ENCODE measurements around the gene CNST. TPM values are rescaled to one million over a fixed set of nuclear protein-coding genes. Genes with fewer than 3 reads are reported as not detected.

Gene CNST
- total RNA-seq, 4 donors from 2014 or later, result 21.2 to 31.2 (median 28.4) TPM

- no peak for DNase-seq (ENCODE audit: low spot score in 2 of 2)
- H3K4me3 ChIP-seq (ENCODE audit: low read depth, poor library complexity, severe bottlenecking), result no peak overlapping the region
- intact Hi-C loops (cut with DNase I; ENCODE audit: low total_unique reads), result no loop called here
- TF ChIP-seq POLR2A (IDR thresholded peaks at IDR 0.05) (no peak), CTCF (IDR thresholded peaks at IDR 0.05) (no peak)
- WGBS, 2 donors, result 65 to 73% methylated on average over 18 of the region's 18 CpGs
These were observed 112.8 kb downstream of the CNST start for GRCh38 chr1:246678816-246679793.

GRCh38 chr1:246679794-246680177 lies 113.5 kb downstream of the CNST start:
- no peak overlapping the region for H3K4me3 ChIP-seq (ENCODE audit: low read depth, poor library complexity, severe bottlenecking)
- no peak for DNase-seq (ENCODE audit: low spot score in 2 of 2)
- 50 to 75% methylated on average over 1 of the region's 1 CpG for WGBS, 2 donors
- intact Hi-C loops (cut with DNase I; ENCODE audit: low total_unique reads), result no loop called here
- TF ChIP-seq CTCF (IDR thresholded peaks at IDR 0.05) (no peak), POLR2A (IDR thresholded peaks at IDR 0.05) (no peak)

GRCh38 chr1:246680190-246680589 lies 113.9 kb downstream of the CNST start:
- no peak for DNase-seq (ENCODE audit: low spot score in 2 of 2)
- intact Hi-C loops (cut with DNase I; ENCODE audit: low total_unique reads), result no loop called here
- no peak overlapping the region for H3K4me3 ChIP-seq (ENCODE audit: low read depth, poor library complexity, severe bottlenecking)
- WGBS, 2 donors, result 77 to 81% methylated on average over 8 of the region's 8 CpGs
- TF ChIP-seq CTCF (IDR thresholded peaks at IDR 0.05), result no peak
- TF ChIP-seq POLR2A (IDR thresholded peaks at IDR 0.05), result no peak

GRCh38 chr1:246680696-246681130 lies 114.5 kb downstream of the CNST start:
- WGBS, 2 donors, result 83 to 87% methylated on average over 10 of the region's 10 CpGs
- no peak overlapping the region for H3K4me3 ChIP-seq (ENCODE audit: low read depth, poor library complexity, severe bottlenecking)
- no peak for TF ChIP-seq CTCF (IDR thresholded peaks at IDR 0.05)
- no peak for TF ChIP-seq POLR2A (IDR thresholded peaks at IDR 0.05)
- intact Hi-C loops (cut with DNase I; ENCODE audit: low total_unique reads), result no loop called here
- no peak for DNase-seq (ENCODE audit: low spot score in 2 of 2)

- WGBS, 2 donors, result 62 to 66% methylated on average over 15 of the region's 15 CpGs
- TF ChIP-seq POLR2A (IDR thresholded peaks at IDR 0.05) (no peak), CTCF (IDR thresholded peaks at IDR 0.05) (no peak)
- DNase-seq (ENCODE audit: low spot score in 2 of 2), result no peak
- intact Hi-C loops (cut with DNase I; ENCODE audit: low total_unique reads), result no loop called here
- no peak overlapping the region for H3K4me3 ChIP-seq (ENCODE audit: low read depth, poor library complexity, severe bottlenecking)
These were observed 115.9 kb downstream of the CNST start for GRCh38 chr1:246681900-246682895.

All from lower leg skin (tissue), 4 donors.